GM12892 (cell line): ENCODE measurements around the gene STK39.

ENCODE experiments used
- DNase-seq: peaks from one replicate; pipeline ENCODE4 v3.0.0; 2011; ENCODE audit not compliant: insufficient read length
- FAIRE-seq: peaks from 2 replicates; lab custom pipeline; 2011; peaks lifted over from hg19 to GRCh38; lab: Jason Lieb, UNC
- POLR2A ChIP-seq: IDR thresholded peaks from 2 replicates; pipeline ENCODE4 v1.6.1; 2011; ENCODE audit warnings: low read depth, low read length, control low read depth
- POLR2AphosphoS5 ChIP-seq: IDR thresholded peaks from 2 replicates; pipeline ENCODE4 v1.6.1; 2011; ENCODE audit warnings: low read depth, low read length, control low read depth
- TAF1 ChIP-seq: IDR thresholded peaks from 2 replicates; pipeline ENCODE4 v1.6.1; 2011; ENCODE audit warnings: low read depth, mild to moderate bottlenecking, control low read depth, low read length, borderline replicate concordance

Gene STK39

DNA sequence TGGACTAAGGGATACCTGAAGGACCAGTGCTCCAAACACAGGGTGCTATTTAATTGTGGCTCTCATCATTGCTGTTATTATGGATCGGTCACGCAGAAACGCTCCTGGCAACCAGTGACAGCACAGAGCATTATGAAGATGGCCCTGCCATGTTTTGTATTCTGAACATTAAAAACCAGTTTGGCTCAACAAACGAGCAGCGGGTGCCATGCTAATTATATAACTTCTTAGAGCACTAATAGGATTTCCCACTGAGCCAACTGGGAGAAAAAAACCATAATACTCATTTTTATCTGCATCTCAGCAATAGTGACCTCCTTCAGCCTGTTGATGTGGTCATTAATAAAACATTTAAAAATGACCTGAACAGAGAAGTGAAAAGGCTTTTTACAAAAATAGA, 212.8 kb downstream of the STK39 start:
- DNase-seq (no peak), FAIRE-seq (no peak)
- no peak for TF ChIP-seq TAF1
- TF ChIP-seq POLR2A = no peak
- TF ChIP-seq POLR2AphosphoS5 = no peak

DNA sequence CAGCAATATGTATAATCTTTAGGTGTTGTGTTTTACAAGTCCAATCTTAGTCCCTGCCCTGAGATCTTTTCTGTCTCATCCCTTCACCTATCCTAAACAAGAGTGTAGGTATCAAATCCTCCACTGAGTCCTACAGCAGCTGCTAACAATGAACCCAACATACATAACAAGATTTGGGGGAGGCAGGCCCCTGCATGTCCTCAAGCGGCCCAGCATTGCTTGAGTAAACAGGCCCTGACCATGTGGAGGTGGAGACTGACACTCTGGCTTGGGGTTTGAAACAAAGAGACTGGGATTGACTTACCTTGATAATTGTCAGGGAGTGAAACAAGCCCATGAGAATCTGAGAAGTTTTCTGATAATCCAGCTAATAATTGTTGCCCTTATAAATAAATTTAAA, 213.4 kb downstream of the STK39 start:
- no peak for TF ChIP-seq POLR2AphosphoS5
- TF ChIP-seq TAF1 = no peak
- TF ChIP-seq POLR2A = no peak
- DNase-seq (no peak), FAIRE-seq (no peak)

DNA sequence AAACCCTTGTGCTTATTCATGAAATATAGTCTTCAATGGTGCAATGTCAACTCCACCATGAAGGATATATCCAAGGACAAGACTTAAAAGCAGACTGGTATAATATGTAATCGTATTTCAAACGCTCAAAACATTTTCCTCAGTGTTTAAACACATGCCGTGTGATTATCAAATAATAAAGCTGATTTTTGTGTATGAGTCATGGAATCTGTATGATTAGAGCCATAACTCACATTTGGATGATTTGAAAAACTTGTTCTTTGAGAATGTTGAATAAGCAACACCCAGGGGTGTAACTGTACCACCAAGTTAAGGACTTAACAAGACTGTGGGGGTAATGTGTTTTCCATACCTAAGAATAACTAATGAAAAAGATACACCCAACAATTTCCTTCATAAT, 215.3 kb downstream of the STK39 start:
- no peak for FAIRE-seq
- TF ChIP-seq TAF1 (no peak), POLR2A (no peak)
- no peak for DNase-seq

DNA sequence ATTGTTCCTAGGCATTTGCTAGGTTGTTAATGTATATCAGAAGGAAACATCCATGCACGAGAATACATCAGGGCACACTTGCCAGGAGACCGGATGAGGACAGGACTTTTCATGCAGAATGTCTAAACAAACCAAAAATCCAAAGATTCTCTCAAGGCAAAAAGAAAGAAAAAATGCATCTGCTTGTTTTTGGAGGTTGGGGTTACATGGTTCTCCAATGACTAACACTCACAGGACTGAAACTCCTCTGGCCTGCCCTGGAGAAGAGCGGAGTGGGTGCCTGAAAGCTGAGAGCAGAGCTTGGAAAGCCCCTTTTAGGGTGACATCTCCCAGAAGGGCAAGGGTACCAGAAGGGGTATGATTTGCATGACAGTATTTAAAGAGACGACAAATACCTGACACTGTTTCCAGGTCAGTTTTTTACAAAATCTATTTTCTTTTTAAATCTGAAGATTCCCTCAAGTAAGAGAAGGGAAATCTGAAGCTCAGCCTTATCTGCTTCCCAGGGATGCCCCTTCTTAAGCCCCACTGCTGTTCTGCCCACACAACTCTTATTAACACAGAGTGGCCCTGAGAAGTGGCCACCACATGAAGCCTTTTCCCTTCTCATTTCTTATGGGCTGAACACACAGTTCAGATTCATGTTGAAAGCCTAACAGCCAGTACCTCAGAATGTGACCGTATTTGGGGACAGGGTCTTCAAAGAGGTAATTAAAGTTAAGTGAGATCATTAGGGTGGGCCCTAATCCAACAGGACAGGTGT, 216.4 kb downstream of the STK39 start:
- TF ChIP-seq POLR2AphosphoS5 = no peak
- TF ChIP-seq POLR2A = no peak
- TF ChIP-seq TAF1 = no peak
- no peak for FAIRE-seq
- no peak for DNase-seq

- FAIRE-seq = no peak
- DNase-seq = no peak
- TF ChIP-seq POLR2A = no peak
Observed at GRCh38 chr2:168029071-168029470, 218.3 kb downstream of the STK39 start.

DNA sequence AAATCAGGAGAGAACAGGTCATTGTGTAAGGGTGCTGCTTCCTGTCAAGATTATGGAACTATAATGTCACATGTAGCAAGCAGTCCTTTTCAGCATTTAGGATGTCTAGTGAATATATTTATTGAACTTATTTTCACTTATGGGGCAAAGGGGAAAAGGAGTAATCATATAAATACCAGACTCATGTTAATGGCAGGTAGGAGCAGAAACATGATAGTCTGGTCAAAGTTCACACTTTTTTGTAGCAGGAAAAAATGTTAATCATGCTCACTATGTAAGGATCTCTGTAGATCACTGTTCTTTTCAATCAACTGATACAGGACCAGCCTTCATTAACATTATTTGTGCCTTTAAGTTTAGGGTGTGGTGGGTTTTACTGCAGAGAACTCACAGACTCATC, 219.0 kb downstream of the STK39 start:
- no peak for DNase-seq
- TF ChIP-seq POLR2AphosphoS5 = no peak
- TF ChIP-seq TAF1 = no peak
- TF ChIP-seq POLR2A = no peak
- FAIRE-seq = no peak

DNA sequence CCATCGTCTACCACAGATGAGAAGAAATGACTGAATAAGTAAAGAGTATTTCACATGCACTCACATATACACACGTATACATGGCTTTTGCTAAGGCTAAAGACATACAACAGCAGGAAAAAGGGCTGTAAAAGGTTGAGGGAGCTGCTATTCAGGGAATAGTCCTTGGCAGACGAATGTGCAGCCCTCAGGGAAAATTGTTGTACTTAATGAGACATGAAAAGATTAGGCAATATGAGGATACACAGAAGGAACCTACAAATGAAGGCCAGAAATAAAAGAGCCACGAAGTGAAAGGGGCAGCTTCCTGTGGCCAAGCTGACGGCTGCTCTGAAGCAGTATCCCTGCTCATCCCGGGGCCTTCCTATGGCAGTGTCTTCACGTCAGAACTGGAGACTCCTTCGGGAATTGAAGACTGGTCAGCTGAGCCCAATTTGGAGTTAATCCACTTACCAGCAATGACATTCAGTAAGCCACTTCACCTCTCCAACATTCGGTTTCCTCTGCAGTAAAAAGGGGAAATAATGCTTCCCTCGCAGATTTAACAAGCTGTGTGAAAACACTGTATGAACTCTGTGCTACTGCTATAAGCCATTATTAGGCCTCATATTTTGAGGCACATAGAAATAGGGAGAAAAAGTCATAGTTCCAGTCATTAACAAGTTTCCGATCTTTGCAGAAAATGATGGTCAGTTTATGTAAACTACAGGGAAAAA, 221.8 kb downstream of the STK39 start:
- FAIRE-seq (no peak), DNase-seq (no peak)
- no peak for TF ChIP-seq TAF1
- no peak for TF ChIP-seq POLR2A
- TF ChIP-seq POLR2AphosphoS5 = no peak

DNA sequence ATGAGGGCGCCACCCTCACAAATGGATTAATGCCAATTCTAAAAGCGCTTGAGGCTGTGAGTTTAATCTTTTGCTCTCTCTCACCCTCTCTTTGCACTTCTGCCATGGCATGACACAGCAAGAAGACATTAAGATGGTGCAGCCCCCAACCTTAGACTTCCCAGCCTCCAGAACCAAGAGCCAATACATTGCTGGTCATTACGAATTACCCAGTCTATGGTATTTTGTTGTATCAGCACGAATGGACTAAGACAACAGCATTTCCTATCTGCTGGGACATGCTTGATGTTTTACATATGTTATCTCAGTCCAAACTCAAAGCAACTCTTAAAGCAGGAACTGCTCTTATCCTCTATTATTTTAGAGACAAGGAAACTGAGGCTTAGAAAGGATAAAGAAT, 222.9 kb downstream of the STK39 start:
- no peak for DNase-seq
- FAIRE-seq = no peak
- TF ChIP-seq POLR2A (no peak), POLR2AphosphoS5 (no peak), TAF1 (no peak)

GRCh38 chr2:168021800-168022587, 225.4 kb downstream of the STK39 start:
- FAIRE-seq = no peak
- DNase-seq = no peak
- no peak for TF ChIP-seq POLR2AphosphoS5
- TF ChIP-seq TAF1 = no peak
- no peak for TF ChIP-seq POLR2A

DNA sequence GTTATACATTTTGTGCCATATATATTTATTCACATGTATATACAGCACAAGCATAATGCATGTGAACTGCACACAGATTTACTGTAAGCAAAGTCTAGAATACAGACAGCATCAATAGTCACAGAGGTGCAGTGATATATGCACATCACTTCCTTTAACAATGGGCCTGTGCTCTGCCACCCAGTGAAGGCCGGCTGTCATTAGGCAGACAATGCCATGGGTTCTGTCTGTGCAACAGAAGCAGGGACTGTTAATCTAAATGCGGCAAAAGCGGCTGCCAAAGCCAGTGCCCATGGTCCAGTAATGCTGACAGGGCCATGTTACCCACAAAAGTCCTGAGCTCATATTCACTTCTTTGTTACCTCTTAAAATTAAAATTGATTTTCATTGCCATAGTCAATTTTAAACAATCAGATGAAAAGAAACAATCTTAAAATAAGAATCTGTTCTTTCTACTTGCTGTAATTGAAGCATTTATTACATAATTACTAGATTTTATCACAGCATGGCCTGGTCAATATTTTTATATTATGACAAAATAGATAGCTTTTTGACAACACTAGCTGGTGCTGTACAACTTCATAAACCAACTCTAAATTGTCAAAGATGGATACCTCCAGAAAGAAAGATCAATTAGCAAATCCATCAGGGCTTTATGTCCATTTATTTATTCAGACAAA, 232.0 kb downstream of the STK39 start:
- TF ChIP-seq POLR2A = no peak
- no peak for TF ChIP-seq POLR2AphosphoS5
- no peak for TF ChIP-seq TAF1
- FAIRE-seq (no peak), DNase-seq (no peak)

GRCh38 chr2:168009900-168010299, 237.5 kb downstream of the STK39 start:
- FAIRE-seq = no peak

More at GRCh38 chr2:168009900-168010299, 237.5 kb downstream of the STK39 start:
- DNase-seq = no peak
- TF ChIP-seq POLR2AphosphoS5 (no peak), POLR2A (no peak)
